Fibroblast of mammary gland (primary cell): ENCODE measurements around the gene SPATS2.

Source experiments
- DNase-seq: peaks from one replicate; pipeline ENCODE4 v3.0.0-alpha.2; 2010; ENCODE audit warnings: low read depth
- H3K4me3 ChIP-seq: 2 replicates; pipeline ENCODE4 v1.5.1; 2011; ENCODE audit warnings: low read depth, mild to moderate bottlenecking, low read length, moderate library complexity; ENCODE audit not compliant: control insufficient read depth
- CTCF ChIP-seq: conservative IDR thresholded peaks from 2 replicates; pipeline ENCODE4 v1.5.1; 2011; ENCODE audit warnings: low read depth, low read length, inconsistent platforms; ENCODE audit not compliant: control insufficient read depth, insufficient read depth

SPATS2 gene

DNA sequence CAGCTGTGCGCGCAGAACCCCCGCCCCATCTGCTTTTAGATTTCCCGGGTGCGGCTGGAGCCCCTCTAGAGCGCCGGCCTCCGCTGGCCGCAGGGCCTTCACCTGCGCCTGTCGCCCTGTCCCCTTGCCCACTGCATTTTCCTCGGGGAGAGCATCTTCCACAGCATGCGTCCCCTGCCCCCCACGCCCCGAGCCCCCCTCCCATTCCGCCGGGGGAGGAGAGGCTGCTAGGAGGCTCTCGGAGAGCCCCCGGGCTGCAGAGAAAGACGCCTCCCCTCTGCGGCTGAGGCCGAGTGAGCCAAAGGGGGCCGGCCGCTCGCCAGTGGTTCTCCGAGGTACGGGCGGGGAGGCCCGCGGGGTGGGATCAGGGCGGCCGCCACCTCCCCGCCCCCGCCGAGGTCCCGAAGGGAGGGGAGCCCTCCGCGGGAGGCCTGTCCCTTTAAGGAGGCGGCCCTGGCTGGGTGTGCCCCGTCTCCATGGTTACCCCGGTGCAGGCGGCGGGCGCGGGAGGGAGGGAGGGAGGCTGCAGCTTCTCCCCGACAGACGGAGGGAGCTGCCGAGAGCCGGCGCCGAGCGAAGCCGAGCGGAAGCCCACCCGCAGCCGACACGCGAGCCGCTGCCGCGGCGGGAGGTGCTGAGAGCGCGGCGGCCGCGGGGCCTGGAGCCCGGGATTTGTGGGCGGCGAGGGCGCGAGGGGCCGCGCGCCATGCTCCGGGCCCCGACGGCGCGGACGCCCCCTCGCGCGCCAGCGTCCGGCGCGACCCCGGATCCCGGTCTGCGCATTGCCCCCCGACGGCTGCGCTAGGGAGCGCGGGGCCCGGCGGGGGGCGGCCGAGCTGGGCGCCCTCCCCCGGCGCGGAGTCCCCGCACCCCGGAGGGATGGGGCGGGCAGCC, 171.5 kb downstream of the SPATS2 start, which contains the start of gene KCNH3:
Gene KCNH3, plus strand, starts transcription at position 521 of the 894 bp plus-strand sequence. CDS start 387 bp downstream, outside the sequence.
- peak; percentile 38 for DNase-seq
- no peak for TF ChIP-seq CTCF
- peak within 1 kb of the TSS; percentile 21 for H3K4me3 ChIP-seq

DNA sequence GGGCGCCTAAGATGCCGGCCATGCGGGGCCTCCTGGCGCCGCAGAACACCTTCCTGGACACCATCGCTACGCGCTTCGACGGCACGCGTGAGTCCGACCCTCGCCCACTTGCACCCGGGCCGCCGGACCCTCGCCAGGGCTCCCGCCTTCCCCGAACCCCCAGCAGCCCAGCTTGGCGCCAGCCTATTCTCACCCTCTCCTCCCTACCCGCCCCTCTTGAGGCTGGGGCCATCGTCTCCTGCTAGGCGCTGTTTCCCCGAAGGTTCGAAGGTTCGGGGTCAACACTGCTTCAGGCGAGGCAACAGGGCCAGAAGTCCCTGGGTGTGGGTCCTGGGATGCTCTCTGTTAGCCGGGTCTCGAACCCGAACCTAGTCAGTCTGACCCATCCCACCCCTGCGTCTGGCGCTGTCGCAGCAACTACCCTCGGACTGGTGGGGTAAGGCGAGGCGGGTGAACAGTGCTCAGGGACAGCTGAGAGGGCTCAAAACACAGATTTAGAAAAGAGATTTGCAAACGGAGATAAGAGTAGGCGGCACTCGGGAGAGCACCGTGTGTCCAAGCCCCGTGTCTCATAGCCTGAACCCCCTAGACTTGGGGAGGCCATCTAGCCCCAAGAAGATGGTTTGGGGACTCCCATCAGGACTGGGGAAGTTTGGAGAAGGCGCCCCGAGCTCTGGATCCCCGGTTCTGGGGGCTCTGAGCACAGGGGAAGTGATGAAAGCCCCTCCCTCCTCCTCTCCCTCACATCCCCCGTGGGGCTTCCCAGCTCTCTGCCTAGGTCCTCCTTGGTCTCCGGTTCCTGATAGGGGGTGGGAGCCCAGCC, 172.4 kb downstream of the SPATS2 start:
- DNase-seq = no peak
- H3K4me3 ChIP-seq = no peak overlapping the region
- TF ChIP-seq CTCF = no peak

- no peak overlapping the region for H3K4me3 ChIP-seq
- TF ChIP-seq CTCF = no peak
- no peak for DNase-seq
Measured at GRCh38 chr12:49540229-49541139, 173.2 kb downstream of the SPATS2 start.

DNA sequence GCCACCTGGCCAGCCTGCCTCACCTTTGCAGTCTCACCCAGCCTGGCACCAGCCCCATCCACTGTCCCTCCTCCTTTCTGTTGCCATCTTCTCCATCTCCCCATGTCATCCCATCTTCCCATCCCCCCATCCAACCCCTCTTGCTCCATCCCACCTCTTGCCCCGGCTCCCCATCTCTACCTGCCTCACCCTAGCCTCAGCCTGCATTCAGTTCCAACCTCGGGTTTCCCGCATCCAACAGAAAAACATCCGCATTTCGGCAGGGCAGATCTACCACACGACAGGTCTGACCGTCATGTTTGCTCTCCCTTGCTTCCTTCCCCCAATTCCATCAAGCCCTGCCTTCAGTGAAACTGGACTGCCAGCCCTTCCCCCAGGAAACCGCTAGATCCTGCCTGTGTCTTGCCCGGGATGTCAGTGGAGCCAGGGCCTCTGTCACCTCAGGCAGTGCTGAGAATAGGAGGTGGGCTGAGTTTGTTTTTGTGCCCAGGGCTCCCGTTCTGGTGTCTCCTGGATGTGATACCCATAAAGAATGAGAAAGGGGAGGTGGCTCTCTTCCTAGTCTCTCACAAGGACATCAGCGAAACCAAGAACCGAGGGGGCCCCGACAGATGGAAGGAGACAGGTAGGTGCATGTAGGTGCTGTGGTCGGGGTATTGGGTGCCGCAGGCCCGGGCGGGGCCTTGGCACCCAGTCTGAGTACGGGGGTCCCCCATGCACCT, 174.0 kb downstream of the SPATS2 start:
- DNase-seq = no peak
- no peak overlapping the region for H3K4me3 ChIP-seq
- TF ChIP-seq CTCF = no peak

DNA sequence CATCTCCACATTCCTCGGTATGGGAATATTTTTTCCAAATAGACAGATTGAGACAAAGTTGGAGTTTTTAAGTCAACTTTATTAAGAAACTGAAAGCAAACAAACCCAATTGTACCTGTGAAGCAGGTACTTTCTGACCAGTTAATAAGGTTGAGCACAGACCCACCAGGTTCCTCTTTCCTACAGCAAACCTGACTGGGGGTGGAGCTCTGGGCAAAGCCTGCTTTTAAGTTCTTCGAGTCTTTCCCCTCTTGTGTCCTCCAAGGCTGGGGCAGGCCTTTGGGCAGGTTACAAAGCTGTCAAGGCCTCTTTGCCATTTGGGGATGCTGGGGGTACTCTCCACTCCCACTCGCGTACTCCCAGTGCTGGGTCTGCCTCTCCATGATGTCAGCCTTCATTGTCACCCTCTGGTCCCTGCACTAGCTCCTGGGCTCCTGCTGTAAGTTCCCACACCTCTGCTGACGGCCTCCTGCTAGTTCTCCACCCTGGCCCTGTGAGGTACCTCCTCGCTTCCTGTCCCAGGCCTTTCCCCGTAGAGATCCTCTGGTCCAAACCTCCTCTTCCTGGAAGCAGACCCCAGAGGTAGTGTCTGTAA, 174.7 kb downstream of the SPATS2 start:
- DNase-seq = no peak
- H3K4me3 ChIP-seq = no peak overlapping the region
- TF ChIP-seq CTCF = no peak
